Suprapubic skin (tissue), 4 donors: ENCODE measurements around the gene HBEGF. TPM values are rescaled to one million over a fixed set of nuclear protein-coding genes. Genes with fewer than 3 reads are reported as not detected.
A peak's percentile ranks its signal among the peaks of the same experiment; 100 is the strongest.

ENCODE experiments used
- DNase-seq, 2 donors: peaks; one replicate each; pipeline ENCODE4 v3.0.0-alpha.2; 2019; ENCODE audit warnings: low spot score in 2 of 2
- H3K27ac ChIP-seq: fragments of 200-600 bp; sonication (generic); one replicate; pipeline ENCODE4 v1.5.1; 2019
- H3K27me3 ChIP-seq: fragments of 200-600 bp; sonication (generic); one replicate; pipeline ENCODE4 v1.5.1; 2019
- H3K36me3 ChIP-seq: fragments of 200-600 bp; sonication (generic); one replicate; pipeline ENCODE4 v1.5.1; 2019
- H3K4me1 ChIP-seq: fragments of 200-600 bp; sonication (generic); one replicate; pipeline ENCODE4 v1.5.1; 2019
- H3K4me3 ChIP-seq: fragments of 200-600 bp; sonication (generic); one replicate; pipeline ENCODE4 v1.5.1; 2019; ENCODE audit warnings: mild to moderate bottlenecking
- H3K9me3 ChIP-seq: fragments of 200-600 bp; sonication (generic); one replicate; pipeline ENCODE4 v1.5.1; 2019
- CTCF ChIP-seq, 2 donors: fragments of 200-600 bp in 1 of 2; fragments of 450-650 bp in 1 of 2; sonication (generic) in 1 of 2; IDR thresholded peaks; one replicate each; pipeline ENCODE4 v1.5.1; 2016 to 2019; ENCODE audit warnings: antibody characterized with exemption in 2 of 2, mild to moderate bottlenecking in 1 of 2, moderate library complexity in 1 of 2
- EP300 ChIP-seq: sonication (generic); formaldehyde crosslinking; IDR thresholded peaks from one replicate; pipeline ENCODE4 v1.6.1; 2017; ENCODE audit warnings: antibody characterized with exemption
- POLR2A ChIP-seq, 2 donors: fragments of 450-650 bp; IDR thresholded peaks; one replicate each; pipeline ENCODE4 v1.6.1; 2017; ENCODE audit warnings: antibody characterized with exemption in 2 of 2, mild to moderate bottlenecking in 2 of 2, moderate library complexity in 2 of 2
- POLR2AphosphoS5 ChIP-seq, 3 donors: sonication (generic); formaldehyde crosslinking; IDR thresholded peaks; one replicate each; pipeline ENCODE4 v1.6.1; 2017; ENCODE audit warnings: antibody characterized with exemption in 3 of 3
- WGBS: methylation state at CpG from one replicate; pipeline ENCODE4 v1.1.5; 2018; 5-methylcytosine and 5-hydroxymethylcytosine counted together
- total RNA-seq, 4 donors: library from RNA; depleted of rRNA; stranded (reverse); fragments of >200 nt; gene quantifications; one replicate each; pipeline ENCODE4 v1.1.0, GENCODE V29; 2016

Gene HBEGF
- 100 to 1,000 TPM in 1 of 4 donors, 10 to 100 TPM in 3; 19.6 to 189 (median 74.8) TPM for total RNA-seq

GRCh38 chr5:140346348-140347221 lies at the start of gene HBEGF:
HBEGF (minus strand) TSS chr5:140346603; CDS start chr5:140346328, 275 bp downstream.
- Histone ChIP-seq H3K36me3 (no peaks in the 10 kb centered on the region), H3K4me1 (peaks cover 66% of the 10 kb centered on the region), H3K27me3 (no peaks in the 10 kb centered on the region), H3K9me3 (no peaks in the 10 kb centered on the region), H3K4me3 (peak within 1 kb of the TSS; percentile 80), H3K27ac (peak within 1 kb of the TSS; percentile 77)
- peak in 1 of 2 donors; percentile 41 for TF ChIP-seq CTCF (IDR thresholded peaks at IDR 0.05)
- peak in 1 of 3 donors; percentile 56 for TF ChIP-seq POLR2AphosphoS5 (IDR thresholded peaks at IDR 0.05)
- TF ChIP-seq POLR2A (IDR thresholded peaks at IDR 0.05), result peak in 1 of 2 donors; percentile 81
- TF ChIP-seq EP300, result no peak
- WGBS, result 4% methylated on average over 6 of the region's 72 CpGs
- peak; percentile 83 to 85 for DNase-seq

- Histone ChIP-seq H3K9me3 (no peaks in the 10 kb centered on the region), H3K4me1 (peaks cover 13% of the 10 kb centered on the region)
- TF ChIP-seq POLR2A (IDR thresholded peaks at IDR 0.05) (no peak), CTCF (IDR thresholded peaks at IDR 0.05) (no peak)
Measured at GRCh38 chr5:140393738-140394137, 47.3 kb upstream of the HBEGF start.

GRCh38 chr5:140391732-140392131 lies 45.3 kb upstream of the HBEGF start:
- no peak for TF ChIP-seq CTCF (IDR thresholded peaks at IDR 0.05)
- no peak for TF ChIP-seq EP300
- no peak for TF ChIP-seq POLR2A (IDR thresholded peaks at IDR 0.05)
- no peak overlapping the region for H3K4me3 ChIP-seq
- H3K4me1 ChIP-seq, result peaks cover 3% of the 10 kb centered on the region
- no peaks in the 10 kb centered on the region for H3K9me3 ChIP-seq
- no peak overlapping the region for H3K27ac ChIP-seq
- no peaks in the 10 kb centered on the region for H3K27me3 ChIP-seq
- 77% methylated on average over 1 of the region's 1 CpG for WGBS
- no peak for DNase-seq
- no peaks in the 10 kb centered on the region for H3K36me3 ChIP-seq

More at GRCh38 chr5:140393738-140394137, 47.3 kb upstream of the HBEGF start:
- Histone ChIP-seq H3K27ac (no peak overlapping the region), H3K27me3 (no peaks in the 10 kb centered on the region), H3K4me3 (no peak overlapping the region), H3K36me3 (no peaks in the 10 kb centered on the region)
- WGBS, result 96% methylated on average over 2 of the region's 2 CpGs
- no peak for DNase-seq

GRCh38 chr5:140391312-140391711 lies 44.9 kb upstream of the HBEGF start:
- Histone ChIP-seq H3K36me3 (no peaks in the 10 kb centered on the region), H3K4me3 (no peak overlapping the region), H3K27me3 (no peaks in the 10 kb centered on the region), H3K9me3 (no peaks in the 10 kb centered on the region), H3K4me1 (peaks cover 3% of the 10 kb centered on the region), H3K27ac (no peak overlapping the region)
- TF ChIP-seq POLR2A (IDR thresholded peaks at IDR 0.05), result no peak
- no peak for TF ChIP-seq CTCF (IDR thresholded peaks at IDR 0.05)
- TF ChIP-seq POLR2AphosphoS5 (IDR thresholded peaks at IDR 0.05), result no peak
- TF ChIP-seq EP300, result no peak
- WGBS, result 50% methylated on average over 1 of the region's 1 CpG
- DNase-seq, result no peak

GRCh38 chr5:140388052-140388451 lies 41.6 kb upstream of the HBEGF start:
- no peak overlapping the region for H3K27ac ChIP-seq
- no peak for TF ChIP-seq CTCF (IDR thresholded peaks at IDR 0.05)
- no peak for TF ChIP-seq EP300
- TF ChIP-seq POLR2AphosphoS5 (IDR thresholded peaks at IDR 0.05), result no peak
- no peak for TF ChIP-seq POLR2A (IDR thresholded peaks at IDR 0.05)
- peaks cover 3% of the 10 kb centered on the region for H3K4me1 ChIP-seq
- no peak for DNase-seq
- WGBS, result 95% methylated on average over 2 of the region's 2 CpGs
- no peaks in the 10 kb centered on the region for H3K36me3 ChIP-seq
- H3K4me3 ChIP-seq, result no peak overlapping the region
- no peaks in the 10 kb centered on the region for H3K9me3 ChIP-seq
- H3K27me3 ChIP-seq, result no peaks in the 10 kb centered on the region
